ENCODE results near the gene DNAAF3.

DNA sequence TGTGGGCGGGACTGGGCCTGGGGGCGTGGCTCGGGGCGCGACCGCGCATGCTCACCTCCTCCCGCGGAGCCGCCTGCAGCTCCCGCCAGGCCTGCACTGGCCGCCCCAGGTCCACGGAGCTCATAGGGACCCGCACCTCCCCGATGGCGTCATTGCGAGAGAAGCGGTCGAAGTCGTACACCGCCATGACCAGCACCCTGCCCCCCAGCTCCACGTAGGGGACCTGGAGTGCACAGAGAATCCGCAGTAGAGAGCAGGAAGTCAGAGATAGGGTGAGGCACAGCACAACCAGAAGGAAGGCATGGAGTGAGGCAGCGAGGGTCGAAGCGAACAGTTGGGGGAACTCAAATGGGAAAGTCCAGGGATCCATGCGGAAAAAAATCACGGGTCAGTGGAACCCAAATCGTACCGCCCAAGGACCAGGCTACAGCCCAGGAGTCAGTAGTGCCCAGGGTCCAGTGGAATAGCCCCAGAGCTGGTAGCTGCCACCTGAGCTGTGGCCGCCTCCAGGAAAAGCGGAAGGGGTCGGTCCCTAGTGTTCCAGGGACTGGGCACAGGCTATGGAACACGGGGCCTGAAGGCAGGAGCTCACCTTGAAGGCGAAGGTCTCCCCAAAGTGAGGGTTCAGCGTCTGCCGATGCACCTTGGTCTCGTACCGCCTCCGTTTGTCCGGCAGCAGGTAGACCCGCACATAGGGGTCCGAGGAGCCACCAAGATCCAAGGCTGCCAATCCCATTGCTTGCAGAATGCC is 8.9 kb upstream of the DNAAF3 start:
- TF ChIP-seq GATA2 (IDR thresholded peaks at IDR 0.05; ENCODE audit: low read depth, low read length) = no peak
- no peak for TF ChIP-seq GATA3 (IDR thresholded peaks at IDR 0.05; ENCODE audit: low read depth, low read length)

Data from SH-SY5Y (cell line).